Measurements from ENCODE around the gene ADCY6. TPM values are rescaled to one million over a fixed set of nuclear protein-coding genes. Genes with fewer than 3 reads are reported as not detected.
A peak's percentile ranks its signal among the peaks of the same experiment; 100 is the strongest.

Gene ADCY6
- total RNA-seq, 1 experiment from 2014 or later = 48.3 TPM

- no peak overlapping the region for H3K27ac ChIP-seq
- intact Hi-C loops (cut with micrococcal nuclease; ENCODE audit: unreplicated experiment) = no loop called here
- peaks cover 44% of the 10 kb centered on the region for H3K79me2 ChIP-seq (ENCODE audit: low read depth)
- BruUV-seq (replicated peaks) = no TSS peak
- DNase-seq = no peak
- H2AFZ ChIP-seq = no peak overlapping the region
- no peaks in the 10 kb centered on the region for H3K9me3 ChIP-seq (ENCODE audit: insufficient read depth, low read depth)
- no peaks in the 10 kb centered on the region for H3K9me2 ChIP-seq (ENCODE audit: insufficient read depth)
- H3K36me3 ChIP-seq (ENCODE audit: low read depth) = no peaks in the 10 kb centered on the region
- TF ChIP-seq EZH2 (IDR thresholded peaks at IDR 0.05; ENCODE audit: low read depth) (no peak), CTCF (conservative IDR thresholded peaks at IDR 0.05) (no peak)
- no peaks in the 10 kb centered on the region; the same call in 1 of the 2 replicates for H4K20me1 ChIP-seq (ENCODE audit: insufficient read depth)
- CTCF ChIA-PET = interaction anchor here (0.6 kb wide), 1 partner anchor 440 kb away, joined by 3 read pairs; no protein-coding TSS in a partner anchor
- POLR2A ChIA-PET (ENCODE audit: unreplicated experiment) = no interaction called here
- peaks cover 49% of the 10 kb centered on the region for H3K4me1 ChIP-seq (replicated peaks; ENCODE audit: insufficient read depth)
- H3F3A ChIP-seq (ENCODE audit: insufficient read depth, low read depth) = peaks cover 15% of the 10 kb centered on the region; the same call in 1 of the 2 replicates
- H3K4me2 ChIP-seq = peak overlapping the region; percentile 65
- H3K27me3 ChIP-seq (ENCODE audit: insufficient read depth, low read depth) = no peaks in the 10 kb centered on the region
- H3K4me3 ChIP-seq = no peak overlapping the region
These were observed 6.2 kb downstream of the ADCY6 start for GRCh38 chr12:48782457-48783395.

- no peaks in the 10 kb centered on the region; the same call in 1 of the 2 replicates for H4K20me1 ChIP-seq (ENCODE audit: insufficient read depth)
- H3K27me3 ChIP-seq (ENCODE audit: insufficient read depth, low read depth) = no peaks in the 10 kb centered on the region
- no peak for DNase-seq
- H3K4me2 ChIP-seq = peak overlapping the region; percentile 65
- TF ChIP-seq CTCF (conservative IDR thresholded peaks at IDR 0.05) (no peak), EZH2 (IDR thresholded peaks at IDR 0.05; ENCODE audit: low read depth) (no peak)
- H3K4me3 ChIP-seq = no peak overlapping the region
- H3K9me2 ChIP-seq (ENCODE audit: insufficient read depth) = no peaks in the 10 kb centered on the region
- H3K4me1 ChIP-seq (replicated peaks; ENCODE audit: insufficient read depth) = peaks cover 41% of the 10 kb centered on the region
- H3K79me2 ChIP-seq (ENCODE audit: low read depth) = peaks cover 36% of the 10 kb centered on the region
- ChIA-PET CTCF (no interaction called here), POLR2A (ENCODE audit: unreplicated experiment) (no interaction called here)
- no peak overlapping the region for H2AFZ ChIP-seq
- no peaks in the 10 kb centered on the region for H3K36me3 ChIP-seq (ENCODE audit: low read depth)
- H3F3A ChIP-seq (ENCODE audit: insufficient read depth, low read depth) = peaks cover 15% of the 10 kb centered on the region; the same call in 1 of the 2 replicates
- peak overlapping the region; percentile 64 for H3K27ac ChIP-seq
- intact Hi-C loops (cut with micrococcal nuclease; ENCODE audit: unreplicated experiment) = no loop called here
- no TSS peak for BruUV-seq (replicated peaks)
- no peaks in the 10 kb centered on the region for H3K9me3 ChIP-seq (ENCODE audit: insufficient read depth, low read depth)
These were observed 7.0 kb downstream of the ADCY6 start for GRCh38 chr12:48781750-48782456.

GRCh38 chr12:48780381-48781025, 8.4 kb downstream of the ADCY6 start:
- POLR2A ChIA-PET (ENCODE audit: unreplicated experiment) = interaction anchor here (0.6 to 1.5 kb wide), 2 partner anchors 9 to 34 kb away, joined by 5 to 27 read pairs; partner anchors contain the start of gene ADCY6
- intact Hi-C loops (cut with micrococcal nuclease; ENCODE audit: unreplicated experiment) = no loop called here
- no peaks in the 10 kb centered on the region; the same call in 1 of the 2 replicates for H4K20me1 ChIP-seq (ENCODE audit: insufficient read depth)

More at GRCh38 chr12:48780381-48781025, 8.4 kb downstream of the ADCY6 start:
- peaks cover 15% of the 10 kb centered on the region; the same call in 1 of the 2 replicates for H3F3A ChIP-seq (ENCODE audit: insufficient read depth, low read depth)
- DNase-seq = no peak
- no peak overlapping the region for H3K27ac ChIP-seq
- peaks cover 33% of the 10 kb centered on the region for H3K4me1 ChIP-seq (replicated peaks; ENCODE audit: insufficient read depth)
- no peaks in the 10 kb centered on the region for H3K9me3 ChIP-seq (ENCODE audit: insufficient read depth, low read depth)
- peaks cover 22% of the 10 kb centered on the region for H3K79me2 ChIP-seq (ENCODE audit: low read depth)
- no peaks in the 10 kb centered on the region for H3K36me3 ChIP-seq (ENCODE audit: low read depth)
- no peaks in the 10 kb centered on the region for H3K9me2 ChIP-seq (ENCODE audit: insufficient read depth)
- no TSS peak for BruUV-seq (replicated peaks)
- no peak overlapping the region for H3K4me3 ChIP-seq
- CTCF ChIA-PET = interaction anchor here (0.6 to 0.7 kb wide), 3 partner anchors 12 to 90 kb away, joined by 3 to 7 read pairs (median 5); no protein-coding TSS in a partner anchor
- peak overlapping the region; percentile 65 for H3K4me2 ChIP-seq
- TF ChIP-seq EZH2 (IDR thresholded peaks at IDR 0.05; ENCODE audit: low read depth) (no peak), CTCF (conservative IDR thresholded peaks at IDR 0.05) (no peak)
- H3K27me3 ChIP-seq (ENCODE audit: insufficient read depth, low read depth) = no peaks in the 10 kb centered on the region
- H2AFZ ChIP-seq = no peak overlapping the region
